HL-60 (cell line): ENCODE measurements around the gene SP140.

Source experiments
- POLR2AphosphoS5 ChIP-seq: IDR thresholded peaks from 2 replicates; pipeline ENCODE4 v1.6.1; 2012; ENCODE audit warnings: low read depth
- TF ChIP-seq, protein P1 (sequence below): IDR thresholded peaks from one replicate; pipeline ENCODE4 v1.5.1; 2011; ENCODE audit warnings: low read length, control low read depth, inconsistent platforms; ENCODE audit not compliant: insufficient read depth

DNA sequence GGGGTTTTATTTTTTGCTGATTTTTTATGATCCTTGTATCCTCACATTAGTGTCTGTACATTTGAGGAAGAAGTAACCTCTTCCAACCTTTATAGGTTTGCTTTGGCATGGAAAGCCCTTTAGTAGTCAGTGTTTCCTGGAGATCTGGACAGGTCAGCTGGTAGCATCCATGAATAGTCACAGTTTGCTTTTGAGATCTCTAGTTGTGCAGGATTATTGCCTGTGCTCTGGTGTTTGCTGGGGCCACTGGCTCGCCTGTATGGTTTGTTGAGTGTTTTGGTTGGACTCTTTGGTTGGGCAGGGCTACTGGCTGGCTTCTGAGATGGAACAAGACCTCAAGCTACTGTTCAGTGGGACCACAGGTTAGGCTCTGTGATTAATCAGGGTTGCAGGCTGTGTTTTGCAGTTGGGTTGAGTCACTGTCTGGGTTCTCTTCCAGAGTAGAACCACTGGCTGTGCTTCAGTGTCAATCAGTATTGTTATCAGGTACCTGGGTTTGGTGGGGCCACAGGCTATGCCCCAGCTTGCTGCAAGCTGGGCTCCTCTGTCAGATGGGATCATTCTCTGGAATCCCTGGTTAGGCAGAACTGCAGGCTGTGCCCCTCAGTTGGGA lies 121.5 kb downstream of the SP140 start:
- TF ChIP-seq, protein P1, sequence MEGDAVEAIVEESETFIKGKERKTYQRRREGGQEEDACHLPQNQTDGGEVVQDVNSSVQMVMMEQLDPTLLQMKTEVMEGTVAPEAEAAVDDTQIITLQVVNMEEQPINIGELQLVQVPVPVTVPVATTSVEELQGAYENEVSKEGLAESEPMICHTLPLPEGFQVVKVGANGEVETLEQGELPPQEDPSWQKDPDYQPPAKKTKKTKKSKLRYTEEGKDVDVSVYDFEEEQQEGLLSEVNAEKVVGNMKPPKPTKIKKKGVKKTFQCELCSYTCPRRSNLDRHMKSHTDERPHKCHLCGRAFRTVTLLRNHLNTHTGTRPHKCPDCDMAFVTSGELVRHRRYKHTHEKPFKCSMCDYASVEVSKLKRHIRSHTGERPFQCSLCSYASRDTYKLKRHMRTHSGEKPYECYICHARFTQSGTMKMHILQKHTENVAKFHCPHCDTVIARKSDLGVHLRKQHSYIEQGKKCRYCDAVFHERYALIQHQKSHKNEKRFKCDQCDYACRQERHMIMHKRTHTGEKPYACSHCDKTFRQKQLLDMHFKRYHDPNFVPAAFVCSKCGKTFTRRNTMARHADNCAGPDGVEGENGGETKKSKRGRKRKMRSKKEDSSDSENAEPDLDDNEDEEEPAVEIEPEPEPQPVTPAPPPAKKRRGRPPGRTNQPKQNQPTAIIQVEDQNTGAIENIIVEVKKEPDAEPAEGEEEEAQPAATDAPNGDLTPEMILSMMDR: no peak
- no peak for TF ChIP-seq POLR2AphosphoS5
